SH-SY5Y (cell line): ENCODE results near the gene F10.

Experiments
- GATA2 ChIP-seq: IDR thresholded peaks from 2 replicates; pipeline ENCODE4 v1.6.1; 2011; ENCODE audit warnings: mild to moderate bottlenecking, low read depth, low read length
- GATA3 ChIP-seq: IDR thresholded peaks from 2 replicates; pipeline ENCODE4 v1.6.1; 2011; ENCODE audit warnings: low read depth, mild to moderate bottlenecking, low read length, moderate library complexity

DNA sequence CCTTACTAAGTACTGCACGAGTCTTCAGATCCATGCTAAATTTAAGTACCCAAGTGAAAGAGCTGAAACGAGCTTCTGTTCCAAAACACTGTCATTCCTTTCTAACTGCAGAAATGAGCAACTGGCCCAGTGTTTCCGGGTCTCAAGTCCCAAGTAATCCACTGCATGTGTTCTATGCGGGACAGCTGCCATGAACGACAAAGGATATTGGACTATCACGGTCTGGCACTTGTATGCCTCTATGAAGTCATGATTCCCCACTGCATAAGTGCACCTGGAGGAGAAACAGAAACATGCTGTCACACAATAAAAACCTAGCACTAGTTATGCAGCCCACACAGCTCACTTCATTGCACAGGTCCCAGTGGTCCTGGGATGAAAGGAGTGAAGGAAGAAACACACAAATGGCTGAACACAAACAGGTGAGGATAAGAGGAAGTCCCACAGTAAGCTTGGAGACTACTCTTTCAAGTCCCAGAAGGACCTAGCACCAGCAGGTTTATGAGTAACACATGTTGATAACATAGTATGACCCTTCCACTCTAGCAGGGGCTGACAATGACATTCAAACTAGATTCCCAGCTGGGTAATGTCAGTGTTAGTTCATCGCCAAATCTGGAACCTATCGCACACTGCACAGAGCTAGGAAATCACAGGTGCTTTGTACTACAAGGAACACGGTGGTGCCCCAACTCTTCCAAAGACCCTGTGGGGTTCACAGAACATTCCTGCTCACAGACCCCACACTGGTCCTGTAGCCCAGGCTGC, 74.6 kb downstream of the F10 start:
- TF ChIP-seq GATA3 (no peak), GATA2 (no peak)
